Measurements from ENCODE around the gene INPP4B.

Gene INPP4B

GRCh38 chr4:142721187-142721586 lies 124.9 kb downstream of the INPP4B start:
- DNase-seq: no peak

DNA sequence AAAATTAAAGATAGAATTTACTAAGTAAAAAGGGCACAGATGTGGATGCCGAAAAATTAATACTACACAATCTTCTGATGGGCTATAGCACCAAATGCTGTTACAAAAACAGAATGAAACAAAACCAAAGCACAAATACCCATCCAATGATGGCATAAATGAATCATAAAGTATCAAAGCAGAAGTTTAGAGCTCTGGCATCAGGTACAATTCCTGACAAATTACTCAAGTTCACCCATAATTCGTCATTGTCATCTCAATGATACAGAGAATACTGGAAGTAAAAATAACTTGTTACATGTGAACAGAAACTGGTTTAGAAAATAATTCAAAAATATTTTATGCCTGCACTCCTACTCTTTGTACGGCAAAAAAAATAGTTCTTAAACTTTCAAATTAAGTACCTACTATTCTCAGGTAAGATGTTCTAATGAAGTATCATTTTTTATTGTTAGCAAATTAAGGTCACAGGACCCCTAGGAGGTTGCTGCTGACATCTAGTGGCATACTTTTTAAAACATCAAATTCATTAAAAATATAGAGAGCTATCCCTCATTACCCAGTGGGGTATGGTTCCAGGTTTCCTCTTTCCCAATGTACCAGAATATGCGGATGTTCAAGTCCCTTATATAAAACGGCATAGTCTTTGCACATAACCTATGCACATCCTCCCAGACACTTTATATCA lies 126.1 kb downstream of the INPP4B start:
- DNase-seq: no peak

GRCh38 chr4:142718981-142719380 lies 127.1 kb downstream of the INPP4B start:
- DNase-seq: no peak

GRCh38 chr4:142715727-142716126 lies 130.4 kb downstream of the INPP4B start:
- no peak for DNase-seq

GRCh38 chr4:142713282-142714030 lies 132.6 kb downstream of the INPP4B start:
- no peak for DNase-seq

- no peak for DNase-seq
Observed at GRCh38 chr4:142708231-142708630, 137.9 kb downstream of the INPP4B start.

DNA sequence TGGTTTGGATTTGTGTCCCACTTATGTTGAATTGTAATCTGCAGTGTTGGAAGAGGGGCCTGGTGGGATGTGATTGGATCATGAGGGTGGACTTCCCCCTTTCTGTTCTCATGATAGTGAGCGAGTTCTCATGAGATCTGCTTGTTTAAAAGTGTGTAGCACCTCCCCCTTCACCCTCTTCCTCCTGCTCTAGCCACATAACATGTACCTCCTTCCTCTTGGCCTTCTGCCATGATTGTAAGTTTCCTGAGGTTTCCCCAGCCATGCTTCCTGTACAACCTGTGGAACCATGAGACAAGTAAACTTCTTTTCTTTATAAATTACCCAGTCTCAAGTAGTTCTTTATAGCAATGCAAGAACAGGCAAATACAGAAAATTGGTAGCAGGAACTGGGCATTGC lies 138.7 kb downstream of the INPP4B start:
- DNase-seq: no peak

DNA sequence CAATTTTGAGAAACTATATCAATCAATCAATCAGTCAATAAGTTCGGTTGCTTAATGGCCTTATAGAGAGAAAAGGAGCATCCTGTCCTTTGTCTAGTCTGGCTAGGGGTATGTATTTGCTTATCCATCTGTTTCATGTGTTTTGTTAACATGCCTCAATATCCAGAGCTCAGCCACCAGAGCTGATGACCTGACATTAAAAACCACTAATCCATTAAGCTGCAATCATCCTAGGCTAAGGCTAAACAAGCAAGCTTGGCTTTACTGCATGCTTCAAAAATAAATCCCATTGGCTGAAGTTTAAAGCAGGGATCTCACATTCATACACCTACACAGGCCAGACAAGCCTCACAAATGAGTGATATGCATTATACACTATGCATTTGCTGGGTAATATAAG lies 139.7 kb downstream of the INPP4B start:
- no peak for DNase-seq

DNA sequence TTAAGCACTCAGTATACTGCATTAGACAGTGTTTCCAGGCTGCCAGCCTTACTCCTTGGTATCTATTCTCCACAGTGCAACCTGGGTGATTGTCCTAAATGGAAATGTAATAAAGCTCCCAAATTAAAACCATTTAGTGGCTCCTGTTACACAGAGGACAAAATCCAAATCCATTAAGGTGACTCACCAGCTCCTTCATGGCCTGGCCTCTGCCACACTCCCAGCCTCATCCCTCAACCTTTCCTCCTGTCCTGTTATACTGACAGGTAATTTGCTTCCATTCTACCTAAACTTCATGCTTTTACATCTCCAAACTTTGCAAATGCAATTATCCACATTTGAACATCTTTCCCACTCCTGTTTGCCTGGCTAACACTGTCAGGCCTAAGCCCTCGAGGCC lies 140.3 kb downstream of the INPP4B start:
- DNase-seq: no peak

- DNase-seq: peak; percentile 2
Observed at GRCh38 chr4:142703694-142704309, 142.3 kb downstream of the INPP4B start.

DNA sequence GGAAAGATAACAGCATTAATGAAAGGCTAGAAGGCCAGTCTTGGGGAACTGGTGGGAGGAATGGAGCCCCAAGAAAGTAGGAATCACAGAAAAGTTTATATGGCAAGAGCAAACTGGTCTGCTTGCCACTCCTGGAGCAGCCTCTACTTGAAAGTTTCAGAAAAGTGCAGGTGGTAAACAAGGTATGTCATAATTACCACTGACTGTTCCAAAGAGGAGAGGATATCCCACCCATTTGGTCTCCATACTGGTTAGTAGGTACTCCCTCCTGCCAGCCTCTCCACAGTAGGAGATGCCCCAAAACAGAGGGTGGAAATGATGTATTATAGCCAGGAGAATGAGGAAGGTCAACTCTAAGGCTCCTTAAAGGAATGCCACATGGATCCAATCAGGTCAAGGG lies 145.1 kb downstream of the INPP4B start:
- DNase-seq: no peak

DNA sequence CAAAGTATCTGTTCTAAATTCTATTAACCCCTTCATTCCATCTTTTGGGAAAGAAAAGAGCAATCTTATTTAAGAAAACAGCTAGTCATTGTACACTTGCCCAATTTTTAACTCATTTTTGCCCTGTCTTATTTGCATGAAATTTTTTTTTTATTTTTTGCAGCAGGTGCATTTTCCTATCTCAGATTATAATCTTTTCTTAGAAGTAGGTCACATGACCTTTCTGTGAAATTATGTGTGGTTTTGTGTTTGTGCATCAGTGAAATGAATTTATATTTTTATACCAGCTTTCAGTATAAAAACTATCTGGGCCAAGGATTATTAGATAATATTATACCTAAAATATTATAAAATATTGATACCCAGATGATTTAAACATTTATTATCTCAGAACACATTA lies 145.6 kb downstream of the INPP4B start:
- no peak for DNase-seq

- DNase-seq: no peak
Observed at GRCh38 chr4:142698552-142698951, 147.5 kb downstream of the INPP4B start.

DNA sequence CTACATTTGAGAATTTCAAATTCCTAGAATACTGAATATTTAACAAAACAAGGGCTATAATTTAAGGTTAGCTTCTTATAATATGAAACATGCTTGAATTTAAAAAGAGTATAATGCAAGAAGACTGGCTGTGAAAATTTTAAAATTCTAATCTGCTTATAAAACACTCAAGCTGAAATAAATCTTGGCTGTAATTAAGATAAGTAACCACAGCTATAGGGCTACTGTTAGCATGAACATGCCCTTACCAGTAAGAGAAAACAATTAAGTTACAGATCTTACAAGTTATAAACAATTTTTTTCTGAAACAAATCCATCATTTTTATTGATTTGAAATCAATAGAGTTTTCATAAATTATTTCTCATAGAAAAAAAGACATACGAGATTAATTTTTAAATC lies 148.2 kb downstream of the INPP4B start:
- DNase-seq: no peak

- DNase-seq: no peak
Observed at GRCh38 chr4:142697320-142697719, 148.8 kb downstream of the INPP4B start.

DNA sequence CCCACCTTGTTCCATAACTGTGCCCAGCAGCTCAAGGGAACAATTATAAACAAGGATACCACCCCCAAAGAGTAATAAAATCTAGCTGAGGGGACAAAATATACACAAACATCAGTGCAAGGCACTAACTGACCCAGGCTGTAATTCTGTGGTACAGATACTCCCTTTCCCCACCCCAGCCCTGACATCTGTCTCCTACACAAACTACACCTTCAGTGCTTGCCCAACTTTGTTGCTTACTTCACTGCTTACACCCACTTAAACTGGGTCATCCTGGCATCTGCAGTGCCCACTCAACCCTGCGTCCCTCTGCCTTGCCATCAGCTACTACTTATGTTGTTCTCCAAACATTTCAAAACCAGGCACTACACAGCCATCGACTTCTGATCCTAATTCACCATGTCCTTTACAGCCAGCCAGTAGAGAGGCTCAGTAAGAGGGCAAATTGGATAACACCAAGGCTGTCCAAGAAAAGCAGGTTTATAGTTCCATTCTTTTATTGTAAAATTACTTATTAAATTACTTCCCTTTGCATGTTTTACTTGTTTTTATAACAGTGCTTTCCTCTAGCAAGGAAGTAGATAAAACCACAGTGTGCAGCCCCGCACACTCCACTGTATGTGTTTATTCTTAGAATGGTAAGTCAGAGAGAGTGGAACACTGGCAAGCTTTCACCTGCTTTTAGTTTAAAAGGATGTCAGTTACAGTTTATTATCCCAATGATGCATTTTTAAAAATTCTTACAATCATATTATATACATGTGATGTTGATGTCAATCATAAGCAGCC lies 149.6 kb downstream of the INPP4B start:
- DNase-seq: no peak

DNA sequence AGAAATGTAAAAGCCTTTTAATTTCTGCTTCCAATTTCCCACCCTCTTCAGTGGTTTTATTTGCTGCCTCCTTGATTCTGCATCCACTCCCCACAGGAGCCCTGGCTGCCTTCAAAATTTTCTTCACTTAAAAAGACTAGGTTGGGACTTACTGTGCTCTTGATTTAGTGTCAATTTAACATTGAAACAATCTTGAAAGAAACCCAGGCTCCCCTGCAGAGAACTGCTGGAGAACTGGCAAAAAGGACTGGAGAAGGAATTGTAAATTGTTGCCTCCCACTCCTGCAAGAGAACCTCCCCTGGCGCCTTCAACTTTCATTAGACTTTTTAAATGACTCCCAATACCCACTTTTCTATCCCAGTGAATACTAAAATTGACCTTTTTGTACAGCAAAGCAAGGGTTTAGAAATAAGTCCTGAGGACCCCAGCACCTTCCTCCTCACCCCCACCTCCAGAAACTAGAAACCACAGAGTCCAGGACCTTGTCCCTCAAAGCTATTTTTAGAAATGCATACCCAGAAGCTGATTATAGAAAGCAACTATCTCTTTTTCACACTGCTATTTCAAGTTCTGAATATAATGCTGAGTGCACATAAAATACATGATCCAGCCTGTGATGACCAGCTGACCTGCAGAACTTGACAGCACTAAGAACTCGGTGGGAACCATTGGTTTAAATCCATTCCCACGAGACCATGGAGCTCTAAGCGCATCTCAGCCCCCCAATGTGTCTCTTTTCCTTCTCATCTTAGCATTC lies 155.5 kb downstream of the INPP4B start:
- DNase-seq: no peak

DNA sequence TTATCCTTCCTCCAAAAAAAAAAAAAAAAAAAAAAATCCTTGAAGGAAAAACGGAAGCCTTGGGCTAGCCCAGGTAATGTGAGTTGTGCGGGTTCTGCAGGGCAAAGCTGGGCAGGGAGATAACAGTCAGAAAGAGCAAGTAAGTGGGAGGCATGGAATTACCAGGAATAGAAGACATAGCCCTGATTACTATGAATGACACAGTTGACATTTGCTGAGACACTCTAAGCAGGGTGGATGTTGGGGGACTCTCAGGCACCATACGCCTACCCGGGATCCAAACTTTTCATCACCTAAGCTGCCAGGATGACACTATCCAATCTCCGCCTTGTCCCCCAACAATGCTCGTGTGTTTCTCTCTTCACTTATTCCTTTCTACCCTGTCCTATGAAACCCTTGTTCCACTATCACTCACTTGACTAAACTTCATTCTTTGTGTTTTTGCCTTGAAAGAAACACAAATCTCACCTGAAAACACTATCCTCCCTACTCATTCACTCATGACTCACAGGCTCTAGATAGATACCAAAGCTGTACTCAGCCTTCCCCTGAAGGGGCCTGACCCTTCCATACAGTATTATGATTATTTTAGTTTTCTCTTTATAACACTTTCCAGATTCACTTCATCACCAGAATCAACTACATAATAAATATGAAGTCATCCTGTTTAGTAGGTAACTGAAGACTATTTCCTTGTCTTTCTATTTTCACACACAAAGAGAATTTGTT lies 158.4 kb downstream of the INPP4B start:
- no peak for DNase-seq

- DNase-seq: no peak
Observed at GRCh38 chr4:142686081-142686480, 160.0 kb downstream of the INPP4B start.

DNA sequence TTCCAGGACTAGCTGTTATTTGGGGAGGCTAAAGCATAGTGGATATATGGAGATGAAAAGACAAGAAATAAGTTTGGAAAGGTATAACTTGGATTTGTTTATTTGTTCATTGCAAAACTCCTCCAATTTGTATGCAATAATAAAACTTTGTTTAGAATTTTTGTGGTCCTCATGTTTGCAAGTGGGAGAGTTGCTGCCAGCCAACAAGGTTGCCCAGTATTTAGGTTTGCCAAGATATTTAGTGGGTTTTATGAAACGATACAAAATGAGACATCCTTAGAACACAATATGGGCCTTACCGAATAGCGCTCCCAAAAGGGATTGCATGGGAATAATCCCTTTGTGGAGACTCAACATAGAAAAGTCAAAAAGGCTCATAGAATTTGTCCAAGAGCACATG lies 162.1 kb downstream of the INPP4B start:
- no peak for DNase-seq

DNA sequence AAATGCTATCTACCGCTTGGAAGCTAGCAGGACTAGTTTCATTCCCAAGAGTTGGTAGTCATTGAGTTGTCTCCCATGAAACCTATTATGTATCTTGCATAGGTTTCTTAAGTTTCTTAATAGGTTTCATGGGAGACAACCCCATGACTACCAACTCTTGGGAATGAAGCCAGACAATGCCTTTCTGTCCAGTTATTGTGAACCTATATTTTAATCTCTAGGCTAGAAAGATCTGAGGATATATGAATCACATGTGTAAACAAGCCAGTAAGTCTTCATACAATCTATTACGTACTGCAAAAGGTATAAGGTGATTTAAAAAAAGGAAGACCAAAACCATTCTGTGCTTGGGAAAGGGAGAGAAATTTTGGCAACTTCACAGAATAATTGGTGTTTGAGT lies 162.6 kb downstream of the INPP4B start:
- DNase-seq: no peak

DNA sequence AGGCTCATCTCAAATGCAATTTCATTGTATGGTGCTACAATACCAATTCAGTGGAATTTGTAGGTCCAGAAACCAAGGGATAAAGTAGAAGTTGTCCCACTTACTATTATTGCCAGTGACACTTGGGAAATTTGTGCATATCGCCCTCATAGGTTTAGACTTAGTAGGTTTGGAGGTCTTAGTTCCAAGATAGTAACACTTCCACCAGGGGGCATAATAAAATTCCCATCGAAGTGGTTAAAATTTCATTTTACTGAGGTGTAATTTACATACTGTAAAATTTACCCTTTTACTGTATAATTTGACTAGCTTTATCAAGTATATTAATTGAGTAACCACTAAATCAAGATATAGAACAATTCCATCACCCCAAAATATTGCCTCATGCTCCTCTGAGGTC lies 174.6 kb downstream of the INPP4B start:
- no peak for DNase-seq
